MM.1S (cell line): ENCODE results near the gene CBFA2T2.

Experiments
- DNase-seq: peaks from one replicate; pipeline ENCODE4 v3.0.0-alpha.2; 2015
- H2AFZ ChIP-seq: fragments of 300-600 bp; sonication (generic); 2 replicates; pipeline ENCODE4 v1.6.0; 2016; ENCODE audit warnings: antibody characterized with exemption, low read length
- H3F3A ChIP-seq: fragments of 300-600 bp; sonication (generic); 2 replicates; pipeline ENCODE4 v1.6.1; 2016; ENCODE audit warnings: mild to moderate bottlenecking, antibody characterized with exemption, low read length, moderate library complexity, mixed read lengths; ENCODE audit not compliant: insufficient read depth
- H3K27ac ChIP-seq: fragments of 300-600 bp; sonication (generic); 2 replicates; pipeline ENCODE4 v1.5.1; 2016; ENCODE audit warnings: mild to moderate bottlenecking, low read length
- H3K27me3 ChIP-seq: fragments of 300-600 bp; sonication (generic); replicated peaks from 2 replicates; pipeline ENCODE4 v1.6.0; 2016; ENCODE audit warnings: low read length; ENCODE audit not compliant: insufficient read depth
- H3K36me3 ChIP-seq: fragments of 300-600 bp; sonication (generic); replicated peaks from 2 replicates; pipeline ENCODE4 v1.6.1; 2016; ENCODE audit warnings: mild to moderate bottlenecking, low read length, mixed read lengths; ENCODE audit not compliant: insufficient read depth
- H3K4me1 ChIP-seq: fragments of 300-600 bp; sonication (generic); 2 replicates; pipeline ENCODE4 v1.6.1; 2016; ENCODE audit warnings: low read length, mixed read lengths
- H3K4me2 ChIP-seq: fragments of 300-600 bp; sonication (generic); 2 replicates; pipeline ENCODE4 v1.6.0; 2016; ENCODE audit warnings: low read depth, low read length
- H3K4me3 ChIP-seq: fragments of 300-600 bp; sonication (generic); 2 replicates; pipeline ENCODE4 v1.5.1; 2016; ENCODE audit warnings: low read length, mixed read lengths
- H3K79me2 ChIP-seq: fragments of 300-600 bp; sonication (generic); 2 replicates; pipeline ENCODE4 v1.6.1; 2016; ENCODE audit warnings: mixed run types, low read length, mixed read lengths
- H3K9ac ChIP-seq: fragments of 300-600 bp; sonication (generic); 2 replicates; pipeline ENCODE4 v1.6.1; 2016; ENCODE audit warnings: low read length, mixed read lengths
- H3K9me2 ChIP-seq: fragments of 300-600 bp; sonication (generic); replicated peaks from 2 replicates; pipeline ENCODE4 v1.6.1; 2016; ENCODE audit warnings: mild to moderate bottlenecking, low read length, mixed read lengths; ENCODE audit not compliant: insufficient read depth
- H3K9me3 ChIP-seq: fragments of 300-600 bp; sonication (generic); replicated peaks from 2 replicates; pipeline ENCODE4 v1.6.1; 2016; ENCODE audit warnings: mild to moderate bottlenecking, low read length, mixed read lengths; ENCODE audit not compliant: insufficient read depth
- H4K20me1 ChIP-seq: fragments of 300-600 bp; sonication (generic); 2 replicates; pipeline ENCODE4 v1.6.1; 2016; ENCODE audit warnings: mild to moderate bottlenecking, low read length, moderate library complexity, mixed read lengths; ENCODE audit not compliant: insufficient read depth
- CTCF ChIP-seq: fragments of 300-600 bp; sonication (generic); IDR thresholded peaks from 2 replicates; pipeline ENCODE4 v1.5.1; 2016; ENCODE audit warnings: antibody characterized with exemption, low read length, mixed read lengths
- EZH2 ChIP-seq: fragments of 300-600 bp; sonication (generic); optimal IDR thresholded peaks from 2 replicates; pipeline ENCODE3; 2017; ENCODE audit warnings: low read depth, mild to moderate bottlenecking, antibody characterized with exemption, low read length, mixed read lengths
- EZH2phosphoT487 ChIP-seq: fragments of 300-600 bp; sonication (generic); IDR thresholded peaks from 2 replicates; pipeline ENCODE4 v1.6.1; 2018; ENCODE audit warnings: antibody characterized with exemption, low read length

Gene CBFA2T2

GRCh38 chr20:33475381-33476152 is 14.3 kb upstream of the CBFA2T2 start:
- Histone ChIP-seq H3K36me3 (no peaks in the 10 kb centered on the region), H3K9ac (no peak overlapping the region), H2AFZ (no peak overlapping the region), H3K9me3 (no peaks in the 10 kb centered on the region), H3K4me3 (no peak overlapping the region), H3K4me2 (no peak overlapping the region), H3K27ac (no peak overlapping the region), H3K27me3 (no peaks in the 10 kb centered on the region), H3K79me2 (no peaks in the 10 kb centered on the region), H3K9me2 (no peaks in the 10 kb centered on the region), H4K20me1 (no peaks in the 10 kb centered on the region), H3K4me1 (no peaks in the 10 kb centered on the region), H3F3A (no peaks in the 10 kb centered on the region)
- DNase-seq: no peak
- TF ChIP-seq EZH2phosphoT487 (no peak), EZH2 (no peak), CTCF (no peak)

- Histone ChIP-seq H3K27me3 (no peaks in the 10 kb centered on the region), H3K9me2 (no peaks in the 10 kb centered on the region), H3K4me3 (no peak overlapping the region), H3K9me3 (no peaks in the 10 kb centered on the region), H3K4me1 (no peaks in the 10 kb centered on the region), H3F3A (no peaks in the 10 kb centered on the region), H3K4me2 (no peak overlapping the region), H2AFZ (no peak overlapping the region), H3K9ac (no peak overlapping the region), H3K36me3 (no peaks in the 10 kb centered on the region), H3K27ac (no peak overlapping the region), H4K20me1 (no peaks in the 10 kb centered on the region), H3K79me2 (no peaks in the 10 kb centered on the region)
- no peak for TF ChIP-seq EZH2phosphoT487
- no peak for TF ChIP-seq EZH2
- TF ChIP-seq CTCF: no peak
- no peak for DNase-seq
Observed at GRCh38 chr20:33477386-33478234, 12.3 kb upstream of the CBFA2T2 start.

- Histone ChIP-seq H3K9me3 (no peaks in the 10 kb centered on the region), H2AFZ (no peak overlapping the region), H3F3A (no peaks in the 10 kb centered on the region), H3K9ac (no peak overlapping the region), H4K20me1 (no peaks in the 10 kb centered on the region), H3K9me2 (no peaks in the 10 kb centered on the region), H3K79me2 (no peaks in the 10 kb centered on the region), H3K27me3 (no peaks in the 10 kb centered on the region), H3K27ac (no peak overlapping the region), H3K4me2 (no peak overlapping the region), H3K4me3 (no peak overlapping the region), H3K4me1 (no peaks in the 10 kb centered on the region), H3K36me3 (no peaks in the 10 kb centered on the region)
- DNase-seq: no peak
- TF ChIP-seq EZH2: no peak
- TF ChIP-seq CTCF: no peak
- TF ChIP-seq EZH2phosphoT487: no peak
Observed at GRCh38 chr20:33480048-33480447, 9.8 kb upstream of the CBFA2T2 start.
